NB4 (cell line): ENCODE measurements around the gene CNST.

Experiments used
- MYC ChIP-seq: IDR thresholded peaks from 2 replicates; pipeline ENCODE4 v1.6.1; 2011; ENCODE audit warnings: low read depth, low read length
- POLR2A ChIP-seq: IDR thresholded peaks from 2 replicates; pipeline ENCODE4 v1.6.1; 2011; ENCODE audit warnings: mild to moderate bottlenecking; ENCODE audit not compliant: insufficient read length; ENCODE audit errors: extremely low read depth
- TF ChIP-seq, protein P1 (sequence below): IDR thresholded peaks from one replicate; pipeline ENCODE4 v1.5.1; 2012; ENCODE audit warnings: low read depth, low read length

DNA sequence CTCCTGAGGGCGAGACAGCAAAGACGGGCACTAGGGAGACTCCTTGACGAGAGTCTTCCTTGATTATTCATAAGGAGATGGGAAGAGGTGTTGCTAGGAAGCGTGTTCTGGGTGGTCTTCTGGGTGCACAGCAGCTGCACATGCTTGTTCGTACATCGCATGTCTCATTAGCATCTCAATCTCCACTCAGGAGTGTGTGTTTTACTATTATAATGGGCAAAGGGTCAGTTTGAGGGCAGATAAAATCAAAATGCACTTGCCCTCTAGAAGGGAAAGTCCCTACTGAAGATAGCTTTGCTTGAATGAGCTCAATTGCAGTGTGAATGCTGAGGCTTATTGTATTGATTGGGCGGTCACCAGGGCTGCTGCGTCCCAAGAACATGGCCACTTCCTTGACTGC is 107.8 kb downstream of the CNST start:
- TF ChIP-seq, protein P1, sequence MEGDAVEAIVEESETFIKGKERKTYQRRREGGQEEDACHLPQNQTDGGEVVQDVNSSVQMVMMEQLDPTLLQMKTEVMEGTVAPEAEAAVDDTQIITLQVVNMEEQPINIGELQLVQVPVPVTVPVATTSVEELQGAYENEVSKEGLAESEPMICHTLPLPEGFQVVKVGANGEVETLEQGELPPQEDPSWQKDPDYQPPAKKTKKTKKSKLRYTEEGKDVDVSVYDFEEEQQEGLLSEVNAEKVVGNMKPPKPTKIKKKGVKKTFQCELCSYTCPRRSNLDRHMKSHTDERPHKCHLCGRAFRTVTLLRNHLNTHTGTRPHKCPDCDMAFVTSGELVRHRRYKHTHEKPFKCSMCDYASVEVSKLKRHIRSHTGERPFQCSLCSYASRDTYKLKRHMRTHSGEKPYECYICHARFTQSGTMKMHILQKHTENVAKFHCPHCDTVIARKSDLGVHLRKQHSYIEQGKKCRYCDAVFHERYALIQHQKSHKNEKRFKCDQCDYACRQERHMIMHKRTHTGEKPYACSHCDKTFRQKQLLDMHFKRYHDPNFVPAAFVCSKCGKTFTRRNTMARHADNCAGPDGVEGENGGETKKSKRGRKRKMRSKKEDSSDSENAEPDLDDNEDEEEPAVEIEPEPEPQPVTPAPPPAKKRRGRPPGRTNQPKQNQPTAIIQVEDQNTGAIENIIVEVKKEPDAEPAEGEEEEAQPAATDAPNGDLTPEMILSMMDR, result no peak
- TF ChIP-seq POLR2A (no peak), MYC (no peak)
